ENCODE results near the gene PPIF.
A peak's percentile ranks its signal among the peaks of the same experiment; 100 is the strongest.

The PPIF gene

DNA sequence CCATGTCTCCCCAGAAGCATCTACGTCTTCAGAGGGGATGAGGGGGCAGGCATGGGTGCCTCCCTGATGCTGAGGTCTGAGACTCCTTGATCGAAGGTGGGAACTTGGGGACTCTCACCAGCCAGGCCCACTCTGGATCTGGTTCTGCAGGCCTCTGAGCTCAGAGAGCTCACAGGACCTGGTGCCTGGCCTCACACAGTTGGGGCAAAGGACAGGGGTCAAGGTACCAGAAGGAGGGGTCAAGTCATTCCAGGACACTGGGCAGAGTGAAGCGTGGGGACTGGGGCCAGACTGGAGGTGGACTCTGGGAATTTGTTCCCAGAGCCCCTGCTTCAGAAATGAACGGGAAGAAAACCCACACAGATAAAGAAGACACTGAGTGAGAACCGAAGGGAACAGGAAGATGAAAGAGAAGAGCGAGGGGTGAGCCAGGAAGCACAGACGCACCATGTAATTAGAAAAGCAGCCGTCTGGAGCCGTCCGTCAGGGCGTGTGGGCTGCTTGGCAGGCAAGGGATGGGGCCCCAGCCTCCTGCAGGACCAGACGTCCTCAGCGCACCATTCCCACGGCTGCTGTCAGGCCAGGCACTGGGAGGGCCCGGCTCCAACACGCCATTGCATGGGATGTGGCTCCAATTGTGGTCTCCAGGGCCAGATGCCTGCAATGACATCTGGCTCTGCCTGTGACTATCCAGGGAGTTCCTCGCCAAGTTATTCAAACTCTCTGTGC lies 50.5 kb downstream of the PPIF start:
- peak overlapping the region; percentile 89 to 95 for H2BK12ac ChIP-seq (ENCODE audit: low read length in 2 of 2)
- H3K79me1 ChIP-seq (replicated peaks; ENCODE audit: low read length, poor library complexity, severe bottlenecking), result peaks cover 25% of the 10 kb centered on the region
- peak overlapping the region in 1 of 2 experiments; percentile 67 for H3K4me3 ChIP-seq (ENCODE audit: insufficient read depth in 1 of 2, low read depth in 1 of 2, low read length in 2 of 2)
- WGBS, result 32% methylated on average over 17 of the region's 17 CpGs
- peak overlapping the region; percentile 66 for H2BK15ac ChIP-seq (ENCODE audit: low read depth, poor library complexity, severe bottlenecking)
- peaks cover 32 to 47% of the 10 kb centered on the region in 2 experiments for H3K36me3 ChIP-seq (ENCODE audit: control insufficient read depth in 1 of 2, insufficient read depth in 2 of 2, low read depth in 1 of 2, low read length in 2 of 2)
- no peak overlapping the region for H2AFZ ChIP-seq (ENCODE audit: low read depth, low read length)
- H3K9me3 ChIP-seq (ENCODE audit: control insufficient read depth, low read length), result no peaks in the 10 kb centered on the region
- H3K4me2 ChIP-seq (ENCODE audit: low read length, poor library complexity, severe bottlenecking), result no peak overlapping the region
- no peak overlapping the region for H3K23ac ChIP-seq (ENCODE audit: low read length in 2 of 2)
- peak overlapping the region; percentile 90 to 99 for H3K18ac ChIP-seq (ENCODE audit: low read depth in 1 of 2, low read length in 2 of 2)
- no peak overlapping the region for H2BK5ac ChIP-seq (ENCODE audit: low read depth, low read length, poor library complexity, severe bottlenecking)
- no peaks in the 10 kb centered on the region for H3K27me3 ChIP-seq (ENCODE audit: control insufficient read depth in 1 of 2, insufficient read depth in 1 of 2, low read length in 2 of 2)
- peak overlapping the region; percentile 98 for H4K91ac ChIP-seq (ENCODE audit: low read length)
- H3K4ac ChIP-seq (ENCODE audit: low read depth in 1 of 2, low read length in 2 of 2), result peak overlapping the region; percentile 75 to 97
- peak overlapping the region; percentile 62 for H4K8ac ChIP-seq (ENCODE audit: low read length)
- peak overlapping the region in 1 of 2 experiments; percentile 30 for H3K14ac ChIP-seq (ENCODE audit: low read length in 2 of 2)
- H3K27ac ChIP-seq (ENCODE audit: low read length, poor library complexity, severe bottlenecking), result no peak overlapping the region
- peak; percentile 90 for DNase-seq
- H2BK120ac ChIP-seq (ENCODE audit: low read depth, low read length), result peak overlapping the region; percentile 86
- peaks cover 52% of the 10 kb centered on the region for H3K4me1 ChIP-seq (ENCODE audit: control insufficient read depth, insufficient read depth, low read depth, low read length)
- peak overlapping the region; percentile 78 for H3K9ac ChIP-seq (ENCODE audit: low read length)
- H2AK5ac ChIP-seq (ENCODE audit: low read length, severe bottlenecking), result peak overlapping the region; percentile 98

GRCh38 chr10:79398642-79399041 lies 51.4 kb downstream of the PPIF start:
- peak overlapping the region in 1 of 2 experiments; percentile 91 for H3K14ac ChIP-seq (ENCODE audit: low read length in 2 of 2)
- 82% methylated on average over 3 of the region's 4 CpGs for WGBS

DNA sequence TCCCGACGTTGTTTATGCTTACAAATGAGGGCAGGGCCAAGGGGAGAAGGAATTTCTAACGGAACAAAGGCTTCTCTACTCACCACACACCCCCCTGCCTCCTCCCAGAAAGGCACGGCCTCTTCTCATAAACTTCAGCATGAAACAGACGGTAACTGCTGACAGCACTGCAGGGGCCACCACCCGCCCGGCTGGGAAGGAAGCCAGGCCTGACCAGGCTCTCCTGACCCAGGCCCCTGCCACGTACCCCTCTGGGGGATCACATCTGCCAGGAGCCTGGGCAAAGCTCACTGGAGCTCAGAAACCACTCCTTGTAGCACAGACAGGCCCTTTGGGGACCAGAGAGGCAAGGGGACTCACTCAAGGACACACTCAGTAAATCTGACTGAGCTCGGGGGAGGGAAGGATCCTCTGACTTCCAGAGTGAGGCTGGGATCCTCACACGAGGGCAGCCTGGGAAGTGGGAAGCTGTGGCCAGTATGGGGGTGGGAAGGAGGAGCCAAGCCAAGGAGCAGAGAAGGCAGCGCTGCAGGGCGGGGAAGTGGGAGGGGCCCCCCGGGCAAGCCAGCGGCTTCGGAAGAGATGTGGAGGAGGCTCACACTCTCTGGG lies 52.1 kb downstream of the PPIF start:
- peak overlapping the region; percentile 96 for H2BK5ac ChIP-seq (ENCODE audit: low read depth, low read length, poor library complexity, severe bottlenecking)
- peak overlapping the region; percentile 78 for H3K9ac ChIP-seq (ENCODE audit: low read length)
- peak overlapping the region; percentile 38 for H3K4me2 ChIP-seq (ENCODE audit: low read length, poor library complexity, severe bottlenecking)
- H3K4me3 ChIP-seq (ENCODE audit: insufficient read depth in 1 of 2, low read depth in 1 of 2, low read length in 2 of 2), result peak overlapping the region in 1 of 2 experiments; percentile 67
- peaks cover 25% of the 10 kb centered on the region for H3K79me1 ChIP-seq (replicated peaks; ENCODE audit: low read length, poor library complexity, severe bottlenecking)
- H3K4ac ChIP-seq (ENCODE audit: low read depth in 1 of 2, low read length in 2 of 2), result peak overlapping the region; percentile 61 to 97
- no peak overlapping the region for H3K23ac ChIP-seq (ENCODE audit: low read length in 2 of 2)
- peak overlapping the region in 1 of 2 experiments; percentile 84 for H2BK12ac ChIP-seq (ENCODE audit: low read length in 2 of 2)
- DNase-seq, result peak; percentile 98
- H3K4me1 ChIP-seq (ENCODE audit: control insufficient read depth, insufficient read depth, low read depth, low read length), result peaks cover 67% of the 10 kb centered on the region
- no peak overlapping the region for H2AFZ ChIP-seq (ENCODE audit: low read depth, low read length)
- peak overlapping the region in 1 of 2 experiments; percentile 48 for H3K14ac ChIP-seq (ENCODE audit: low read length in 2 of 2)
- H3K18ac ChIP-seq (ENCODE audit: low read depth in 1 of 2, low read length in 2 of 2), result peak overlapping the region; percentile 75 to 99
- H3K9me3 ChIP-seq (ENCODE audit: control insufficient read depth, low read length), result no peaks in the 10 kb centered on the region
- peaks cover 25 to 36% of the 10 kb centered on the region in 2 experiments for H3K36me3 ChIP-seq (ENCODE audit: control insufficient read depth in 1 of 2, insufficient read depth in 2 of 2, low read depth in 1 of 2, low read length in 2 of 2)
- H4K91ac ChIP-seq (ENCODE audit: low read length), result peak overlapping the region; percentile 91
- peak overlapping the region; percentile 95 for H4K8ac ChIP-seq (ENCODE audit: low read length)
- WGBS, result under 1% methylated on average over 13 of the region's 15 CpGs
- peak overlapping the region; percentile 78 for H2AK5ac ChIP-seq (ENCODE audit: low read length, severe bottlenecking)
- peak overlapping the region; percentile 99 for H3K27ac ChIP-seq (ENCODE audit: low read length, poor library complexity, severe bottlenecking)
- no peak overlapping the region for H2BK15ac ChIP-seq (ENCODE audit: low read depth, poor library complexity, severe bottlenecking)
- H2BK120ac ChIP-seq (ENCODE audit: low read depth, low read length), result peak overlapping the region; percentile 81
- H3K27me3 ChIP-seq (ENCODE audit: control insufficient read depth in 1 of 2, insufficient read depth in 1 of 2, low read length in 2 of 2), result no peaks in the 10 kb centered on the region

More at GRCh38 chr10:79398642-79399041, 51.4 kb downstream of the PPIF start:
- H3K27me3 ChIP-seq (ENCODE audit: control insufficient read depth in 1 of 2, insufficient read depth in 1 of 2, low read length in 2 of 2), result no peaks in the 10 kb centered on the region
- H3K18ac ChIP-seq (ENCODE audit: low read depth in 1 of 2, low read length in 2 of 2), result peak overlapping the region; percentile 90 to 99
- peak overlapping the region; percentile 98 for H4K91ac ChIP-seq (ENCODE audit: low read length)
- peak overlapping the region; percentile 78 for H3K9ac ChIP-seq (ENCODE audit: low read length)
- DNase-seq, result no peak
- H2BK15ac ChIP-seq (ENCODE audit: low read depth, poor library complexity, severe bottlenecking), result peak overlapping the region; percentile 78
- H3K4ac ChIP-seq (ENCODE audit: low read depth in 1 of 2, low read length in 2 of 2), result peak overlapping the region; percentile 96 to 97
- H3K36me3 ChIP-seq (ENCODE audit: control insufficient read depth in 1 of 2, insufficient read depth in 2 of 2, low read depth in 1 of 2, low read length in 2 of 2), result peaks cover 32 to 43% of the 10 kb centered on the region in 2 experiments
- H3K23ac ChIP-seq (ENCODE audit: low read length in 2 of 2), result no peak overlapping the region
- H2AFZ ChIP-seq (ENCODE audit: low read depth, low read length), result no peak overlapping the region
- H3K27ac ChIP-seq (ENCODE audit: low read length, poor library complexity, severe bottlenecking), result peak overlapping the region; percentile 99
- peaks cover 61% of the 10 kb centered on the region for H3K4me1 ChIP-seq (ENCODE audit: control insufficient read depth, insufficient read depth, low read depth, low read length)
- peaks cover 28% of the 10 kb centered on the region for H3K79me1 ChIP-seq (replicated peaks; ENCODE audit: low read length, poor library complexity, severe bottlenecking)
- H3K4me2 ChIP-seq (ENCODE audit: low read length, poor library complexity, severe bottlenecking), result peak overlapping the region; percentile 24
- peak overlapping the region in 1 of 2 experiments; percentile 67 for H3K4me3 ChIP-seq (ENCODE audit: insufficient read depth in 1 of 2, low read depth in 1 of 2, low read length in 2 of 2)
- H3K9me3 ChIP-seq (ENCODE audit: control insufficient read depth, low read length), result no peaks in the 10 kb centered on the region
- peak overlapping the region; percentile 73 to 95 for H2BK12ac ChIP-seq (ENCODE audit: low read length in 2 of 2)
- peak overlapping the region; percentile 80 for H2BK5ac ChIP-seq (ENCODE audit: low read depth, low read length, poor library complexity, severe bottlenecking)
- peak overlapping the region; percentile 86 for H2BK120ac ChIP-seq (ENCODE audit: low read depth, low read length)
- peak overlapping the region; percentile 98 for H2AK5ac ChIP-seq (ENCODE audit: low read length, severe bottlenecking)
- peak overlapping the region; percentile 95 for H4K8ac ChIP-seq (ENCODE audit: low read length)
